Mucosa of descending colon (tissue), 3 donors: ENCODE results near the gene NME7. TPM values are rescaled to one million over a fixed set of nuclear protein-coding genes. Genes with fewer than 3 reads are reported as not detected.

Source experiments
- ATAC-seq: fragments of 200-7000 bp; cut with Tn5 transposase; one replicate; pipeline ENCODE4 v1.9.1; 2020; ENCODE audit warnings: mild to moderate bottlenecking, moderate library complexity
- DNase-seq, 3 donors: peaks; one replicate each; pipeline ENCODE4 v3.0.0-alpha.2; 2020
- H3K36me3 ChIP-seq: fragments of 200-600 bp; one replicate; pipeline ENCODE4 v1.8.0; 2021; ENCODE audit warnings: low read depth, mild to moderate bottlenecking
- H3K4me1 ChIP-seq: fragments of 200-600 bp; one replicate; pipeline ENCODE4 v1.8.0; 2021; ENCODE audit warnings: low read depth, mild to moderate bottlenecking
- H3K4me3 ChIP-seq: fragments of 200-600 bp; one replicate; pipeline ENCODE4 v1.8.0; 2021; ENCODE audit warnings: mild to moderate bottlenecking
- H3K9me3 ChIP-seq: fragments of 200-600 bp; one replicate; pipeline ENCODE4 v1.8.0; 2021; ENCODE audit warnings: mild to moderate bottlenecking
- intact Hi-C, 2 donors: fragments of 100-400 bp; cut with DNase I in 1 of 2; cut with micrococcal nuclease in 1 of 2; formaldehyde crosslinking; loops; one replicate each; pipeline versions ENCODE4 v1.11.0 to v1.11.1; 2022; cut with DNase I, micrococcal nuclease
- total RNA-seq, 3 donors: library from RNA; stranded (reverse); fragmentation: NEBNext Ultra II Directional in 2 of 3; extraction: Animal tissue kit (Norgen Biotek cat#: 25700) in 2 of 3; gene quantifications; one replicate each; pipeline versions ENCODE4 v1.2.1 to v1.2.4, GENCODE V29; 2021 to 2023
- TF ChIP-seq, protein P1 (sequence below): fragments of 200-600 bp; IDR thresholded peaks from one replicate; pipeline ENCODE4 v1.8.0; 2022; ENCODE audit warnings: antibody characterized with exemption, mild to moderate bottlenecking
- donor health status: DM: no; HTN: no; CAD: no; lungs with moderate emphysema.
- donor health status: DM: no; HTN: no; CAD: no.
- donor health status: DM: no; HTN: yes; CAD: no.

NME7 gene
- total RNA-seq, 3 donors from 2014 or later: 6.4 to 15.6 (median 7.2) TPM

DNA sequence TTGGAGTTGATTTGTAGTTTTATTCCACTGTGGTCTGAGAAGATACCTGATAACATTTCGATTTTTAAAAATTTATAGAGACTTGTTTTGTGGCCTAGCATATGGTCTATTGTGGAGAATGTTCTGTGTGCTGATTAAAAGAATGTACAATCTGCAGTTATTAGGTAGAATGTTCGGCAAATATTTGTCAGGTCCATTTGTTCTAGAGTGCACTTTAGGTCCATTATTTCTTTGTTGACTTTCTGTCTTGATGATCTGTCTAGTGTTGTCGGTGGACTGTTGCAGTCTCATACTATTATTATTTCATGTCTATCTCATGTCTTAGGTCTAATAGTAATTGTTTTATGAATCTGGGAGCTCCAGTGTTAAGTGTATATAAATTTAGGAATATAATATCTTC, 116.8 kb downstream of the NME7 start:
- H3K9me3 ChIP-seq: no peaks in the 10 kb centered on the region
- H3K4me1 ChIP-seq: no peaks in the 10 kb centered on the region
- H3K36me3 ChIP-seq: no peaks in the 10 kb centered on the region
- DNase-seq (no peak), ATAC-seq (no peak)
- TF ChIP-seq, protein P1, sequence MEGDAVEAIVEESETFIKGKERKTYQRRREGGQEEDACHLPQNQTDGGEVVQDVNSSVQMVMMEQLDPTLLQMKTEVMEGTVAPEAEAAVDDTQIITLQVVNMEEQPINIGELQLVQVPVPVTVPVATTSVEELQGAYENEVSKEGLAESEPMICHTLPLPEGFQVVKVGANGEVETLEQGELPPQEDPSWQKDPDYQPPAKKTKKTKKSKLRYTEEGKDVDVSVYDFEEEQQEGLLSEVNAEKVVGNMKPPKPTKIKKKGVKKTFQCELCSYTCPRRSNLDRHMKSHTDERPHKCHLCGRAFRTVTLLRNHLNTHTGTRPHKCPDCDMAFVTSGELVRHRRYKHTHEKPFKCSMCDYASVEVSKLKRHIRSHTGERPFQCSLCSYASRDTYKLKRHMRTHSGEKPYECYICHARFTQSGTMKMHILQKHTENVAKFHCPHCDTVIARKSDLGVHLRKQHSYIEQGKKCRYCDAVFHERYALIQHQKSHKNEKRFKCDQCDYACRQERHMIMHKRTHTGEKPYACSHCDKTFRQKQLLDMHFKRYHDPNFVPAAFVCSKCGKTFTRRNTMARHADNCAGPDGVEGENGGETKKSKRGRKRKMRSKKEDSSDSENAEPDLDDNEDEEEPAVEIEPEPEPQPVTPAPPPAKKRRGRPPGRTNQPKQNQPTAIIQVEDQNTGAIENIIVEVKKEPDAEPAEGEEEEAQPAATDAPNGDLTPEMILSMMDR: no peak
- no peak overlapping the region for H3K4me3 ChIP-seq
- intact Hi-C loops: no loop called here

DNA sequence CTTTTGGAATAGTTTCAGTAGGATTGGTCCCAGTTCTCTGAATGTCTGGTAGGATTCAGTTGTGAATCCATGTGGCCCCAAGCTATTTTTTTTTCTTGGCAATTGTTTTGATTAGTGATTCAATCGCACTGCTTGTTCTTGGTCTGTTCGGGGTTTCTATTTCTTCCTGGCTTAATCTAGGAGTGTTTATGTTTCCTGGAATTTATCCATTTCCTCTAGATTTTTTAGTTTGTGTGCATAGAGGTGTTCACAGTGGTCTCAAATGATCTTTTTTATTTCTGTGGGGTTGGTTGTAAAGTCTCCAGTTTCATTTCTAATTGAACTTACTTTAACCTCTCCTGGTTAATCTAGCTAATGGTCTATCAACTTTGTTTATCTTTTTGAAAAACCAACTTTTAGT, 117.6 kb downstream of the NME7 start:
- Histone ChIP-seq H3K9me3 (no peaks in the 10 kb centered on the region), H3K36me3 (no peaks in the 10 kb centered on the region), H3K4me1 (no peaks in the 10 kb centered on the region), H3K4me3 (no peak overlapping the region)
- DNase-seq: no peak
- TF ChIP-seq, protein P1: no peak
- no peak for ATAC-seq
- intact Hi-C loops: no loop called here

DNA sequence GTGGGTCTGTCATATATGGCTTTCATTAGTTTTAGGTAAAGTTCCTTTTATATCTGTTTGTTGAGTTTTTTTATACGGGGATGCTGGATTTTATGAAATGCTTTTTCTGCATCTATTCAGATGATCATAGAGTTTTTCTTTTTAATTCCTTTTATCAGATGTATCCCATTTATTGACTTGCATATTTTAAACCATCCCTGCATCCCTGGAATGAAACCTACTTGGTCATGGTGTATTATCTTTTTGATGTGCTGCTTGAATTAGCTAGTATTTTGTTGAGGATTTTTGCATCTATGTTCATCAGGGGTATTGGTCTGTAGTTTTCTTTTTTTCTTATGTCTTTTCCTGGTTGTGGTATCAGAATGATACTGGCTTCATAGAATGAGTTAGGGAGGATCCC, 118.0 kb downstream of the NME7 start:
- Histone ChIP-seq H3K4me1 (no peaks in the 10 kb centered on the region), H3K9me3 (no peaks in the 10 kb centered on the region), H3K36me3 (no peaks in the 10 kb centered on the region), H3K4me3 (no peak overlapping the region)
- intact Hi-C loops: no loop called here
- DNase-seq (no peak), ATAC-seq (no peak)
- TF ChIP-seq, protein P1: no peak

DNA sequence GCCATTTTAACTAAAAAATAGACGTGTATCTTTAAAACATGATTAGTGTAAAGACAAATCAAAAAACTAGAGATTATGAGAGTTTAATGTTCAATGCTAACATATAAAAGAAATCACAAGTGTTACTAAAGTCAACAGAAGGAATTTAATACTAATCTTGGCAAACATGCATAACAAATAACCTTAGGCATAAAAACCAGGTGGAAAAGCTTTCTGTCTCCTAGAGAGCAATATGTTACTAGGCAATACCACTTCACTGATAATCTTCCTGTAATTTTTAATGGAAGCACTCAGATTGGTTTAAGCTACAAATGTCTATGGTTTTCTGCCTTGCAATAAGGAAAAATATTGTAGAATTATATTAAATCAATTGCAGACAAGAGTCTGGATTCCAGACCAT, 121.9 kb downstream of the NME7 start:
- Histone ChIP-seq H3K4me1 (no peaks in the 10 kb centered on the region), H3K9me3 (no peaks in the 10 kb centered on the region), H3K4me3 (no peak overlapping the region), H3K36me3 (no peaks in the 10 kb centered on the region)
- TF ChIP-seq, protein P1: no peak
- intact Hi-C loops: no loop called here
- no peak for ATAC-seq
- DNase-seq: no peak

DNA sequence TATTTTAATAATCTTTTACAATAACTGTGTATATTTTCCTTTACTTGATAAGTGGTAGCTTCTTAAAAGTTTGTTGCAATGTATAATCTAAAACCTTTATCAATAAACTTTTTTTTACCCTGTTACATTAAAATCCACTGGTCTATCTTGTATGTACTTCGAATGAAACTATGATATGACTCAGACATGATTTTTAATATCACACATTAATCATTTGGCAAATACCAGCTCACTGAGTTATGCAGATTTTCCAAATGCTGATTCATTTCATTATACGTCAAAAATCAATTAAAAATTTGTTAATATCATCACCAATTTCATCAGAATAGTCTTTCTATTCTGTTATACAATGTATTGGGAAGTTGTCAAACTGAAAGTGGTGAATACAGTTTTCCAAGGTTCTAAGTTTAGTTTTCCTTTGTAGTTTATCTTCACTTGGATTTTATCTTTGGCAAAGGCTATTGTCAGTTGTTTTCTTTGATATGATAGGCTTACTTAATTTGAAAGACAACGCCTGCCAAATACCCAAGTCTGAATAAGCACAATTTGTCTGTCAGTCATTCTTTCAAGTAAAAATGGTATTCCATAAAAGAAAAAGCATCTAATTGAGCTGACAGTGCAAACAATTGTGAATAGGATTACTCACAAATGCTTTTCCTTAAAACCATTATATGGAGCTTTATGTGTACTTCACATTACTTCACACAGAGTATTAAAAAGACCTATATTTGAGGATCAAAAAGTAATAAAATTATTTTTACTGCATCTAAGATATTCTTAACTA, 127.0 kb downstream of the NME7 start:
- intact Hi-C loops: no loop called here
- H3K36me3 ChIP-seq: no peaks in the 10 kb centered on the region
- TF ChIP-seq, protein P1: no peak

More for the DNA sequence above, 127.0 kb downstream of the NME7 start:
- Histone ChIP-seq H3K4me1 (no peaks in the 10 kb centered on the region), H3K9me3 (no peaks in the 10 kb centered on the region), H3K4me3 (no peak overlapping the region)
- ATAC-seq (no peak), DNase-seq (no peak)
